Fibroblast of lung (primary cell): ENCODE data around the gene ROBO2. TPM values are rescaled to one million over a fixed set of nuclear protein-coding genes. Genes with fewer than 3 reads are reported as not detected.

Source experiments
- DNase-seq, 2 donors: peaks; one replicate each; pipeline versions ENCODE4 v3.0.0 to v3.0.0-alpha.2; 2010; ENCODE audit warnings: low read depth in 2 of 2
- H2AFZ ChIP-seq: 2 replicates; pipeline ENCODE4 v1.5.1; 2012; ENCODE audit warnings: low read length, control low read depth, inconsistent platforms
- H3K27ac ChIP-seq: 2 replicates; pipeline ENCODE4 v1.5.1; 2011; ENCODE audit warnings: low read length, control low read depth; ENCODE audit not compliant: insufficient read depth
- H3K27me3 ChIP-seq: 2 replicates; pipeline ENCODE4 v1.5.1; 2011; ENCODE audit warnings: mild to moderate bottlenecking, low read length; ENCODE audit not compliant: control insufficient read depth, insufficient read depth
- H3K36me3 ChIP-seq: 2 replicates; pipeline ENCODE4 v1.5.1; 2011; ENCODE audit warnings: low read length; ENCODE audit not compliant: control insufficient read depth, insufficient read depth
- H3K4me1 ChIP-seq: 2 replicates; pipeline ENCODE4 v1.5.1; 2011; ENCODE audit warnings: low read length; ENCODE audit not compliant: control insufficient read depth, insufficient read depth; ENCODE audit errors: extremely low read depth
- H3K4me2 ChIP-seq: 2 replicates; pipeline ENCODE4 v1.5.1; 2011; ENCODE audit warnings: low read length, control low read depth; ENCODE audit not compliant: insufficient read depth; ENCODE audit errors: extremely low read depth
- H3K4me3 ChIP-seq, 4 experiments: fragments of 200-600 bp in 1 of 4; sonication (generic) in 1 of 4; replicated peaks in 1 of 4; 2 replicates each; pipeline ENCODE4 v1.5.1; 2011 to 2016; ENCODE audit warnings: low read length in 4 of 4, low read depth in 3 of 4, mild to moderate bottlenecking in 3 of 4, control low read depth in 2 of 4, inconsistent platforms in 1 of 4, mixed read lengths in 1 of 4; ENCODE audit not compliant: insufficient read depth in 1 of 4; ENCODE audit errors: control extremely low read depth in 1 of 4
- H3K79me2 ChIP-seq: 2 replicates; pipeline ENCODE4 v1.5.1; 2012; ENCODE audit warnings: mild to moderate bottlenecking, low read length, inconsistent platforms; ENCODE audit not compliant: control insufficient read depth, insufficient read depth
- H3K9ac ChIP-seq: 2 replicates; pipeline ENCODE4 v1.5.1; 2011; ENCODE audit warnings: mild to moderate bottlenecking, low read length, control low read depth; ENCODE audit not compliant: insufficient read depth
- H3K9me3 ChIP-seq: 2 replicates; pipeline ENCODE4 v1.5.1; 2012; ENCODE audit warnings: low read depth, low read length; ENCODE audit not compliant: control insufficient read depth, insufficient read depth
- H4K20me1 ChIP-seq: 2 replicates; pipeline ENCODE4 v1.5.1; 2011; ENCODE audit warnings: low read length; ENCODE audit not compliant: control insufficient read depth, insufficient read depth; ENCODE audit errors: extremely low read depth
- CTCF ChIP-seq, 2 donors: IDR thresholded peaks in 1 of 2; conservative IDR thresholded peaks in 1 of 2; 1 replicate in 1 of 2; 2 replicates in 1 of 2; pipeline ENCODE4 v1.5.1; 2011 to 2012; ENCODE audit warnings: low read length in 2 of 2, control low read depth in 1 of 2, inconsistent platforms in 1 of 2, low read depth in 1 of 2, mild to moderate bottlenecking in 1 of 2
- EZH2 ChIP-seq: IDR thresholded peaks from 2 replicates; pipeline ENCODE4 v1.5.1; 2012; ENCODE audit warnings: low read length, control low read depth, mild to moderate bottlenecking; ENCODE audit errors: missing control alignments
- polyA plus RNA-seq, 2 donors: library from polyadenylated mRNA; depleted of rRNA in 1 of 2; stranded (reverse) in 1 of 2; unstranded in 1 of 2; fragments of >200 nt; gene quantifications; 2 replicates each; pipeline ENCODE4 v1.2.1, GENCODE V29; 2011 to 2012; ENCODE audit warnings: missing spikeins in 1 of 2
- total RNA-seq: library from RNA; depleted of rRNA; stranded (reverse); fragments of >200 nt; gene quantifications from 2 replicates; pipeline ENCODE4 v1.2.1, GENCODE V29; 2014

Gene ROBO2
- total and polyA plus RNA-seq, 2 donors (not counting 1 experiment from before 2014, with no cell fraction given), result 0.83 to 1.5 TPM

- H3K9ac ChIP-seq, result no peak overlapping the region
- TF ChIP-seq CTCF (conservative IDR thresholded peaks at IDR 0.05 in 1 of 2, IDR thresholded peaks at IDR 0.05 in 1 of 2; ENCODE audit: low read depth in 1 of 2, low read length in 2 of 2), result no peak
- TF ChIP-seq EZH2, result no peak
These were observed 31.5 kb downstream of the ROBO2 start for GRCh38 chr3:77071364-77071763.

GRCh38 chr3:77071809-77072208, 31.9 kb downstream of the ROBO2 start:
- Histone ChIP-seq H3K36me3 (no peaks in the 10 kb centered on the region), H3K9me3 (no peaks in the 10 kb centered on the region), H2AFZ (no peak overlapping the region), H3K4me2 (peak overlapping the region; percentile 17), H3K27me3 (no peaks in the 10 kb centered on the region), H3K9ac (no peak overlapping the region), H3K27ac (no peak overlapping the region), H3K4me3 (no peak overlapping the region), H4K20me1 (no peaks in the 10 kb centered on the region), H3K79me2 (no peaks in the 10 kb centered on the region), H3K4me1 (no peaks in the 10 kb centered on the region)
- no peak for DNase-seq
- no peak for TF ChIP-seq EZH2
- TF ChIP-seq CTCF (conservative IDR thresholded peaks at IDR 0.05 in 1 of 2, IDR thresholded peaks at IDR 0.05 in 1 of 2; ENCODE audit: low read depth in 1 of 2, low read length in 2 of 2), result no peak

More at GRCh38 chr3:77071364-77071763, 31.5 kb downstream of the ROBO2 start:
- no peak overlapping the region for H3K4me3 ChIP-seq
- H4K20me1 ChIP-seq, result no peaks in the 10 kb centered on the region
- H3K4me2 ChIP-seq, result no peak overlapping the region
- H3K36me3 ChIP-seq, result no peaks in the 10 kb centered on the region
- H3K27me3 ChIP-seq, result no peaks in the 10 kb centered on the region
- no peaks in the 10 kb centered on the region for H3K4me1 ChIP-seq
- DNase-seq, result no peak
- no peak overlapping the region for H2AFZ ChIP-seq
- no peaks in the 10 kb centered on the region for H3K79me2 ChIP-seq
- H3K27ac ChIP-seq, result no peak overlapping the region
- no peaks in the 10 kb centered on the region for H3K9me3 ChIP-seq

- no peak for DNase-seq
- TF ChIP-seq CTCF (conservative IDR thresholded peaks at IDR 0.05 in 1 of 2, IDR thresholded peaks at IDR 0.05 in 1 of 2; ENCODE audit: low read depth in 1 of 2, low read length in 2 of 2), result no peak
- TF ChIP-seq EZH2, result no peak
- no peak overlapping the region for H2AFZ ChIP-seq
- H3K36me3 ChIP-seq, result no peaks in the 10 kb centered on the region
- no peaks in the 10 kb centered on the region for H3K79me2 ChIP-seq
- H3K27ac ChIP-seq, result no peak overlapping the region
- H3K27me3 ChIP-seq, result no peaks in the 10 kb centered on the region
- no peak overlapping the region for H3K9ac ChIP-seq
- no peaks in the 10 kb centered on the region for H3K9me3 ChIP-seq
- no peak overlapping the region for H3K4me3 ChIP-seq
- no peaks in the 10 kb centered on the region for H4K20me1 ChIP-seq
- H3K4me1 ChIP-seq, result no peaks in the 10 kb centered on the region
- no peak overlapping the region for H3K4me2 ChIP-seq
These were observed 32.3 kb downstream of the ROBO2 start for GRCh38 chr3:77072232-77072631.
